GM12864 (cell line): ENCODE results near the gene HRCT1.
"Not testable (repeated sequence)": the region's sequence is repeated elsewhere in the genome, so short reads cannot be mapped to it uniquely, and the experiment has no call there.

Source experiments
- DNase-seq: peaks from one replicate; pipeline ENCODE4 v3.0.0-alpha.2; 2011; ENCODE audit warnings: low read depth
- H3K4me3 ChIP-seq: 2 replicates; pipeline ENCODE4 v1.5.1; 2011; ENCODE audit warnings: mild to moderate bottlenecking, low read depth, low read length, control low read depth
- CTCF ChIP-seq: IDR thresholded peaks from 2 replicates; pipeline ENCODE4 v1.5.1; 2011; ENCODE audit warnings: low read depth, mild to moderate bottlenecking, moderate library complexity, low read length, control low read depth, inconsistent platforms; ENCODE audit errors: missing control alignments

Gene HRCT1

DNA sequence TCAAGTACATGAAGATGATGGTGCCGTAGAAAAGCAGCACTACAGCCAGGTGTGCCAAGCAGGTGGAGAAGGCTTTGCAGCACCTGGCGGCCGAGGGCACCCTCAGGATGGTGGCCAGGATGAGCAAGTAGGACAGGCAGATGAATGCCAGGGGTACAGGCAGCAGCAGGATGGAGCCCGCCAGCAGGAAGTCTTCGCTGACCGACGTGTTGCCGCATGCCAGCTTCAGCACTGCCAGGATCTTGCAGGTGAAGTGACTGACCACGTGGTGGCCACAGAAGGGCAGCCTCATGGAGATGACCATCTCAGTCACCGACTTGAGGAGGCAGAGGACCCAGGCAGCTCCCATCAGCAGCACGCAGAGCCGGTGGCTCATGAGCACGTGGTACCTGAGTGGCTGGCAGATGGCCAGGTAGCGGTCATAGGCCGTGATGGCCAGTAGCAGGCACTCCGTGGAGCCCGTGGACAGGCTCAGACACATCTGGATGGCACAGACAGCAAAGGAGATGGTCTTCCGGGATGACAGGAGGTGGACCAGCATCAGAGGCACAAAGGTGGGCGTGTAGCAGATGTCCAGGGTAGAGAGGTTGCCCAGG is 36.3 kb upstream of the HRCT1 start:
- no peak for DNase-seq
- TF ChIP-seq CTCF: no peak
- H3K4me3 ChIP-seq: no peak overlapping the region

GRCh38 chr9:35870351-35870923 is 35.6 kb upstream of the HRCT1 start, which contains the start of gene OR13J1:
OR13J1 (minus strand) TSS chr9:35870401; CDS start chr9:35870401, 0 bp downstream.
- H3K4me3 ChIP-seq: no peak within 1 kb of the TSS
- TF ChIP-seq CTCF: no peak
- DNase-seq: no peak

- no peak for TF ChIP-seq CTCF
- no peak overlapping the region for H3K4me3 ChIP-seq
- DNase-seq: no peak
Observed at GRCh38 chr9:35871545-35871944, 34.5 kb upstream of the HRCT1 start.

DNA sequence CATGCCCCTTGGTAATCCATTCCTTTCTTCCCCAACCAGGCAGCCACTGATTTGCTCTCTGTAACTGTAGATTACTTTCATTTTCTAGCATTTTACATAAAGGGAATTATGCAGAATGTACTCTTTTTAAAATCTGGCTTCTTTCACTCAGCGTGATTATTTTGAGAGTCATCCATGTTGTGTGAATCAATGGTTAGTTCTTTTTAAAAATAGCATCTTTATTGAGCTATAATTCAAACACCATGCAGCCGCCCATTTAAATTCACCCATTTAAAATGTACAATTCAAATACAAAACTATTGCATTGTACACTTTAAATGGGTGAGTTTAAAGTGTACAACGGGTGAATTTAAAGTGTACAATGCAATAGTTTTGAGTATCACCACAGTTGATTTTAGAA is 33.5 kb upstream of the HRCT1 start:
- DNase-seq: no peak
- no peak for TF ChIP-seq CTCF
- H3K4me3 ChIP-seq: no peak overlapping the region

DNA sequence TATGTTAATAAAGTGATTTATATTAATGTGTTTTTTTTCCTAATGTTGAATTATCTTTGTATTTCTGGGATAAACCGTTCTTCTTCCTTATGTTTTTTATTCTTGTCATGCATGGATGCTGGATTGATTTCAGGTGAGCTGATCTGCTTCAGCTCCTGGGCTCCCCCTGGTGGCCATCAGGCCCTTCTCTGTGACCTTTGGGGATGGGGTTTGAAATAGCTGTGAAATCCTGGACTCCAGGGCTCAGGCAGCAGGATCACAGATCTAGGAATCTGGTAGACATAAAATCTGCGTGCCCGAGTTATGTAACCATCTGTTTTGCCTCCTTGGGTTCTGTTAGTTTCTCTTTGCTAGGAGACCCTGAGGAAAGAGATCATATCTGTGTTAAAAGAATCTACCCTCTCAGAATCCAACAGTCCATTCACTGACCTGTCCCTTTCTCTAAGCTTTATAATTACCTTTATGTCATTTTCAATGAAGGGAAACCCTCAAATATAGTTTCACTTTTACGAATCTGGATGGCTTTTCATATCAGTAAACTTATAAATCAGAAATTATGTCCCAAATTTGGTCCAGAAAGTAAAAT is 23.6 kb upstream of the HRCT1 start:
- DNase-seq: peak; percentile 38
- no peak overlapping the region for H3K4me3 ChIP-seq
- TF ChIP-seq CTCF: peak; percentile 93

DNA sequence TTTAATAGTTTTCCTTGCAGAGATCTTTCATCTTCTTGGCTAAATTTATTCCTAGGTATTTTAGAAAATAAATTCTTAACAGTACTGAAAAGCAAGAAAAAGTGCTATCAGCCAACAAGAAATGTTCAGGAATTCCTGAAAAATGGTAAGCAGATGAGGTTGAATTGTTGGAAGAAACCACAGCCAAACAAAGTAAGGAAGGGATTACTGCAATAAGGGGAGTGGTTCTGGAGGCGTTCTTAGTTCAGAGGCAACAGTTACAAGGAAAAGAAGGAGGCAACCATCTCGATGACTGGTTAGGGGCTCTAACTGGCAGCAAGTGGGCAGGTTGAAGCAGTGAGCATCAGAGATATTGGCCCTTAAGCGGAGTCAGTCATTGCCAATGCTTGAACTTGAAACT is 23.0 kb upstream of the HRCT1 start:
- DNase-seq: no peak
- TF ChIP-seq CTCF: no peak
- H3K4me3 ChIP-seq: no peak overlapping the region

DNA sequence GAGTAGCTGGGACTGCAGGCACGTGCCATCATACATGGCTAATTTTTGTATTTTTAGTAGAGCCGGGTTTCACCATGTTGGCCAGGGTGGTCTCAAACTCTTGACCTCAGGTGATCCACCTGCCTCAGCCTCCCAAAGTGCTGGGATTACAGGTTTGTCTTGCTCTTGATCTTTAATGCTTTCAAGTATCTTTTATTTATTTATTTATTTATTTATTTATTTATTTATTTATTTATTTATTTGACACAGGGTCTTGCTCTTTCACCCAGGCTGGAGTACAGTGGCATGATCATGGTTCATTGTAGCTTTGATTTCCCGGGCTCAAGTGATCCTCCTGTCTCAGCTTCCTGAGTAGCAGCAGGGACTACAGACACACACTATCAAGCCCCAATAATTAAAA is 21.1 kb upstream of the HRCT1 start:
- DNase-seq, H3K4me3 ChIP-seq: not testable (repeated sequence)
